Activated T-cell treated with anti-CD3 and anti-CD28 coated beads for 24 hours (primary cell): ENCODE results near the gene NDUFAF8.
A peak's percentile ranks its signal among the peaks of the same experiment; 100 is the strongest.

ENCODE experiments used
- DNase-seq: peaks from one replicate; pipeline ENCODE4 v3.0.0-alpha.2; 2020; ENCODE audit warnings: low read depth

NDUFAF8 gene

GRCh38 chr17:81277421-81277820, 38.3 kb downstream of the NDUFAF8 start:
- DNase-seq = no peak

GRCh38 chr17:81277946-81278693, 39.0 kb downstream of the NDUFAF8 start:
- no peak for DNase-seq

GRCh38 chr17:81278831-81279230, 39.7 kb downstream of the NDUFAF8 start:
- DNase-seq = no peak

GRCh38 chr17:81279278-81280275, 40.5 kb downstream of the NDUFAF8 start:
- no peak for DNase-seq

- no peak for DNase-seq
These were observed 41.5 kb downstream of the NDUFAF8 start for GRCh38 chr17:81280571-81280970.

- no peak for DNase-seq
These were observed 43.0 kb downstream of the NDUFAF8 start for GRCh38 chr17:81282141-81282540.

GRCh38 chr17:81282876-81283275, 43.8 kb downstream of the NDUFAF8 start:
- DNase-seq = no peak

- peak; percentile 50 for DNase-seq
These were observed 46.2 kb downstream of the NDUFAF8 start for GRCh38 chr17:81285179-81285878.

GRCh38 chr17:81285894-81286293, 46.8 kb downstream of the NDUFAF8 start:
- no peak for DNase-seq

GRCh38 chr17:81286491-81287145, 47.5 kb downstream of the NDUFAF8 start:
- no peak for DNase-seq

- DNase-seq = no peak
These were observed 48.0 kb downstream of the NDUFAF8 start for GRCh38 chr17:81287152-81287551.

GRCh38 chr17:81287741-81288430, 48.8 kb downstream of the NDUFAF8 start:
- no peak for DNase-seq

- no peak for DNase-seq
These were observed 49.6 kb downstream of the NDUFAF8 start for GRCh38 chr17:81288715-81289114.

- no peak for DNase-seq
These were observed 50.5 kb downstream of the NDUFAF8 start for GRCh38 chr17:81289627-81290026.

GRCh38 chr17:81290230-81290629, 51.1 kb downstream of the NDUFAF8 start:
- no peak for DNase-seq
